ENCODE data around the gene PLEKHM1.
"Not testable (repeated sequence)": the region's sequence is repeated elsewhere in the genome, so short reads cannot be mapped to it uniquely, and the experiment has no call there.

GRCh38 chr17:45538168-45538567, 47.6 kb upstream of the PLEKHM1 start:
- TF ChIP-seq SPI1, POLR2A, POLR2AphosphoS5 (IDR thresholded peaks at IDR 0.05; ENCODE audit: low read depth, low read length): not testable (repeated sequence)

Data from GM12891 (cell line).